DMS79 treated with DMSO at 0.1 percent for 48 hours (cell line): ENCODE measurements around the gene GNS.

Experiments
- DNase-seq: peaks from one replicate; lab custom pipeline; 2025; lab: John Stamatoyannopoulos, UW

The GNS gene

DNA sequence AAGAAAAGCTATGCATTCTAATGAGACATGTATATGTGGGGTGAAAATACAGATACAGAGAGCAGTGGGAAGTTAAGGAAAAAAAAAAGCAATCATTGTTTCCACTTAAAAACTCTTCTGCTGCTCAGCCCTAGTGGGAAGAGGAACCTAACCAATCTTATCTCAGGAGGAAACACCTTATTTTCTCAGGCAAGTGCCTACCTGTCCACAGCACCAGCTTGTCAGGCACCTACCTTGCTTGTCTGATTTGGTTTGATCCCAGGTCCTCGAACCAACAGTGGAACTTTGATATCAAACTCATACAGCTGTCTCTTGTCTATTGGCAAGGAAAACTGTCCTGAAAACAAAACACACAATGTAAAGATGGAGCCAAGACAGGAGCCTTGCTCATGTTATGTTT lies 22.4 kb downstream of the GNS start:
- no peak for DNase-seq

GRCh38 chr12:64735442-64735841 lies 23.8 kb downstream of the GNS start:
- no peak for DNase-seq

GRCh38 chr12:64733857-64734256 lies 25.3 kb downstream of the GNS start:
- no peak for DNase-seq

GRCh38 chr12:64731683-64732082 lies 27.5 kb downstream of the GNS start:
- DNase-seq, result no peak

DNA sequence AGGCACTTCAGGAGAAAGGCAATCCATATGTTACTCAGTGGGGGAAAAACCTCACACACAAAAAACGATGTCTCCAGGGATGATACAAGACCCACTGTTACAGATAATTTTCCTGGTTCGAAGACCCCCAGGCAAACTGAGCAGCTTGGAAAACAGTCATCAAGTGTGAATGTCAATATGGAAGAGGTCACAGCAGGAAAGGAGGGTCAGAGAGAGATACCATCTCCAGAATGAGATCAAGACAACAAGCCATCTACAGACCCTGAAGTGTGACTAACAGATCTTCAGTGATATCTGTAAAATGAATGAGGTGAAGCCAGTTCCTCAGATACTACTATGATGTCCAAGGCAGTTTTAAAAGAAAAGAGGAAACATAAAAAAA lies 28.6 kb downstream of the GNS start:
- DNase-seq, result no peak

DNA sequence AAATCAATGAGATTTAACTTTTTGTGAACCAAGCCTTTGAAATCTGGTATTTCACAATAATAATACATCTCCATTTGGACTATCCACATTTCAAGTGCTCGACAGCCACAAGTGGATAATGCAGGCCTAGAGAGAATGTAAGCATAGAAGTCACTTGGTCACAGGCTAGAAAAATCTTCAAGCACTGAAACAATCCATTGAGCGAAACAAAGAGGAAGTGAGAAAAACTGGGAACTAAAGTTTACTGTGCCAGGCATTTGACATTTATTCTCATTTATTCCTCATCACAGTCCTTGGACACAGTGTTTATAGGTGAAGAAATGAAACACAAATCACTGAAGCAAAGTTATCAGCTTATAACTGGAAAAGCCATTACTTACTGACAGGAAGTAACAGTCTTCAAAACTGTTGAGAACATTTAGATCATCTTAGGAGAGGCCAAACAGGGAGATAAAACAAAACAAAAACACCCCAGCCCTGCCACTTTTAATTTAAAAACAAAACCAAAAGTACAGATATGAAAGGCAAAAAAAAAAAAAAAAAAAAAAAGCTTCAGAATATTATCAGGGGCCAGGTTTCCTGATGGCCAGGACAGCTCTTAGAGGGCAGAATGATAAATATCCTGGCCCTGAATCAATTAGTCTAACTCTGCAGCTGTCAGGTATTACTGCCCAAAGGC lies 29.2 kb downstream of the GNS start:
- DNase-seq, result no peak

DNA sequence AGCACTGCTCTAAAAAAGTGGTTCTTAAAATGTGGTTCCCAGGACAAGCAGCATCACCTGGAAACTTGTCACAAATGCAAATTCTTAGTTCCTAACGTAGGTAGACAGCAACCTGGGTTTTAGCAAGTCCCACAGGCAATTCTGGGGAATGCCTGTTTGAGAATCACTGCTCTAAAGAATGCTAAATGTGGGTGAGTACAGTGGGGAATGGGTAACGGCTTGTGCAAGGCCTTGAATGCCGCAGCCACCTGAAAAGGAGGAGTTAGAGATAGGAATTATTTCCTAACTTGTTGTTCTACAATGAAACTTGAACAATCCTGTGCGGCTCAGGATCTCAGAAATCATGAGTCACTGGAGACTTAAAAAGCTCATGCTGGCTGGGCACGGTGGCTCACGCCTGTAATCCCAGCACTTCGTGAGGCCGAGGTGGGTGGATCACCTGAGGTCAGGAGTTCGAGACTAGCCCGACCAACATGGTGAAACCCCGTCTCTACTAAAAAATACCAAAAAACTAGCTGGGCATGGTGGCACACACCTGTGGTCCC lies 34.9 kb downstream of the GNS start:
- DNase-seq, result no peak

DNA sequence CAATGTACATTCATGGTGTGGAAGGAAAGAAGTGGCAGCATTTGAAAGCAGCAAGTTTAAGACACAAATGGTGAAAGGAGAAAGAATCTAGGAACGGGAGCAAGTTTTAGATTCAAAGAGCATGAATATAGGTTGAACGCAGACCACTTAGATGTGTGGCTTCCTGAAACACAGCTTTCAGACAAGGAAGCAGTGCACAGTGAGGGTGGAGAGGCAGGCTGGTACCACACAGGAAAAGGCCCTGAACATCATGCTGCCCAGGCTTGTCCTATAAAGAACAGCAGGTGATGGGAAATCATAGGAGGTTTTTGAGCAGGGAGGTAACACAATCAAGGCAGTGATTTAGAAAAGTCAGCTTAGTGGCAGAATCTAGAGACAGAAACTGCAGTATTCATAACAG lies 35.6 kb downstream of the GNS start:
- DNase-seq, result no peak

GRCh38 chr12:64722835-64723234 lies 36.4 kb downstream of the GNS start:
- DNase-seq, result no peak

DNA sequence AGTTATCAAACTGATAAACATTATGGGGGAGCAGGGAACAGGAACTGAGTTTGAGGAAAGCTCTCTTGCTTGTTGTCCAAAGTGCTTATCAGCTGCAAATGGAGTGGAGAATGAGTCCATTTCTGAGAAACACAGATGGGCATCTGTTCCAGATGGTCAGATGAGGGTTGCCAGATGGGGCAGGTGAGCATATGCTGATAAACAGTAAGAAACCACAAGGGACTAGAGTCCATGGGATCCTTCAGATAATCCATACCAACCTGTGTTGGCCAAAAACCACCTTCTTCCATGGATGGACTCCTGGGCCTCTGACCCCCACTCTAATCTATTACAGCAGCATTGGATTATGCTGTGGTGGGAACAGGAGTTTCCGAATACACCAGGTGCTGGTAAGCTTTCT lies 38.3 kb downstream of the GNS start:
- no peak for DNase-seq

DNA sequence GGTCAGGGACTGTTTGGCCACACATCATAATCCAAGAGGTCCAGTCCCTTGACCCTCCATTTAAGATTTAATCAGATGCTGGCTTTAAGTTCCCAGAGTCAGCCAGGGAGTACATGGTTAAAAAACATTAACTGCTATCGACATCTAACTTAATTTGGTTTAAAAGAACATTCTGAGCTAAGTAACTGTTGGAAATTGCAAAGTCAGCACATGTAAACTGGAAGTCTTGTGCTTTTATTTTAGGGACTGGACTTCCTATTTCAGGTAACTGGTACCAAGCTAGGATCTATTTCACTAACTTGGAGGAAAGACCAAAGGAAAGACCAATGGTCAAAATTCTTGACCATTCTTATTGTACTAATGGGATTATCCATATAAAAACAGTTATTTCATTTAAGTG lies 40.6 kb downstream of the GNS start:
- DNase-seq, result no peak

GRCh38 chr12:64716839-64717455 lies 42.3 kb downstream of the GNS start:
- DNase-seq, result peak; percentile 1

GRCh38 chr12:64716371-64716770 lies 42.8 kb downstream of the GNS start:
- no peak for DNase-seq

- DNase-seq, result no peak
These were observed 44.6 kb downstream of the GNS start for GRCh38 chr12:64714551-64714968.

DNA sequence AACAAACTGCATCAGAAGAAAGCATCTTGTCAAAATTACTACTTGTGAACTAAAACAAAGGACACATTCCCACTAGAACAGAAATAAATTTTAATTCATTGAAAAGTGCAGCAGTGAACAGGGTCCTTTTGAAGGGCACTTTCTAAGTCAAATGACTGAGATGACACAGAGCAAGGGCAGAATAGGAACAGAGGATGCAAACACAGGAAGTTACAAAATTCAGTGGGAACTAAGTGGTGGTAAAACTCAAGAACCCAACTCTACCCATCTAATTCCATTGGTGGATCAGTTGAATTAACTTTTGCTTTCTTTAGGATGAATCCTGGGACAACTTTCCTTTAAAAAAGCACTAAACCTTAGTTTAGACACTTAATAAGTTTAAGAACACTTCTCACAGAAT lies 45.8 kb downstream of the GNS start:
- no peak for DNase-seq

DNA sequence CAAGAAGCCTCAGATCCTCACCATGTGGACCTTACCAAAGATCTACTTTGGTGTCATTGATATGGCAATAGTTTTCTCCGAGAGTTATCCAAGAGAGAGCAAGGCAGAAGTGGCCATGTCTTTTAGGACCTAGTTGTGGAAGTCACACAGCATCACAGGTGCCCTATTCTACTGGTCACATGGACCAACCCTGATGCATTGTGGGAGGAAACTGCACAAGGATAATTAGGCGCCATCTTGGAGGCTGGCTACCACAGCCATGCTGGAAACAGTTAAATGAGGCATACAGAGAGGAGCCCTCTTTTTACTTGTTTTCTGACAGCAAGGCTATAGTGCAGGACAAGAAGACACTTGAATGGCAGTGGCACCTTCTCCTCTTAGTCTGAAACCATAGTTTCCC lies 49.8 kb downstream of the GNS start:
- DNase-seq, result no peak

GRCh38 chr12:64707926-64708325 lies 51.3 kb downstream of the GNS start:
- DNase-seq, result no peak

GRCh38 chr12:64707362-64707761 lies 51.8 kb downstream of the GNS start:
- no peak for DNase-seq

- no peak for DNase-seq
These were observed 52.3 kb downstream of the GNS start for GRCh38 chr12:64706857-64707256.

DNA sequence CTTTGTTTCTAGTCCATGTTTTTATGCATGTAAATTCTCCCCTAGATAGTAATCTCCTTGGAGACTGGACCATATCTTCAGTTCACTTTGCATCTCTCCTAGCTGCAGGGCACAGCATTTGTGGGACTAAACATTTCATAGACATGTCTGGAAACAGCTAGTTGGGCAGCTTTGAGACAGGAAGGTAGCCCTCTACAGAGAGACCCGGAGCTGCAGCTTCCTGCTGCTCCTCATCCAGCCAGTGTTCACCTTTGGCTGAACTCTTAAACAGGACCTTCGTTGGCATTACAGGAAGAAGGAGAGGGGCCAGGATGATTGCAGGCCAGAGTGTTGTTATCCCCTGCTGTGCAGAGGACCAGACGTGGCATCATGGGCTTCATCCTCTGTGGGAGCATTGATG lies 52.9 kb downstream of the GNS start:
- DNase-seq, result no peak

- peak; percentile 2 for DNase-seq
These were observed 57.9 kb downstream of the GNS start for GRCh38 chr12:64701283-64701682.

DNA sequence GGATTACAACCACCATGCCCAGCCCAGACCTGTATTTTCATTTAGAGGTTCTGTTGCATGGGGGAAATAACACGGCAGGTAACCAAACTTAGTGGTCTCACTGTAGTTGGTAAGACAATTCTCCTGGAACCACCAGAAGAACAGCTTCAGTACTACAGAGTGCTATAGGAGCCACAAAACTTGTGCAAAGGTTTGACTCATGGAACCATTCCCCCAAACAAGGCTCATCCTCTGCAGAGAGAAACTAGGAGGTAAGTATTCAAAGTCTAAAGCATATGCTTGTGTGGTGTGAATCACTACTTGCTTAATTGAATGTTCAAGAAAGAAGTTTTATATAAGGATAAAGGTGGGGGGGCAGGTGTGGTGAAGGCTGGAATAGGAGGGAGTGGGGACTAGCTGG lies 58.7 kb downstream of the GNS start:
- no peak for DNase-seq

DNA sequence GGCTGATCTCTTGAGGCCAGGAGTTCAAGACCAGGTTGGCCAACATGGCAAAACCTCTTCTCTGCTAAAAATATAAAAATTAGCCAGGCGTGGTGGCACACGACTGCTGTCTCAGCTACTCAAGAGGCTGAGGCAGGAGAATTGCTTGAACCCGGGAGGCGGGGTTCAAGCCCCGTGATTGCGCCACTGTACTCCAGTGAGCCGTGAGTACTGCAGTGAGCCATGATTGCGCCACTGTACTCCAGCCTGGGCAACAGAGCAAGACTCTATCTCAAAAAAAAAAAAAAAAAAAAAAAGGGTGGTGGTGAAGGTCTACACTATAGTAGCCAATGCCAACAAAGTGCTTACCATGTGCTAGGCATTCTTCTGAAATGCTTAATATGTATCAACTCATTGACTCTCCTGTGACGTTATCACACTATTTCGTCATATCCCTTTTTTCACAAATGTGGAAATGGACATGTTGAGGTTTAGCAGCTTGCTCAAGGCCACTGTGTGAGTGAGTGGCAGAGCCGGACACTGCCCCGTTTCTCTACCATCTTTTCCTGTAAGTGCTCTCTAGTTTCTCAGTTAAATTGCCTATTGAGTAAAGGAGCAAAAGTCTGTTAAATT lies 59.6 kb downstream of the GNS start:
- no peak for DNase-seq
